Lung microvascular endothelial cell (primary cell): ENCODE data around the gene CXCL6. TPM values are rescaled to one million over a fixed set of nuclear protein-coding genes. Genes with fewer than 3 reads are reported as not detected.

Experiments used
- DNase-seq, 2 donors: peaks; one replicate each; pipeline versions ENCODE4 v3.0.0 to v3.0.0-alpha.2; 2010; ENCODE audit warnings: low read depth in 2 of 2
- total RNA-seq: library from RNA; depleted of rRNA; stranded (reverse); fragments of >200 nt; gene quantifications from 2 replicates; pipeline ENCODE4 v1.2.1, GENCODE V29; 2014

The CXCL6 gene
- total RNA-seq, 1 donor from 2014 or later: 0.40 TPM

DNA sequence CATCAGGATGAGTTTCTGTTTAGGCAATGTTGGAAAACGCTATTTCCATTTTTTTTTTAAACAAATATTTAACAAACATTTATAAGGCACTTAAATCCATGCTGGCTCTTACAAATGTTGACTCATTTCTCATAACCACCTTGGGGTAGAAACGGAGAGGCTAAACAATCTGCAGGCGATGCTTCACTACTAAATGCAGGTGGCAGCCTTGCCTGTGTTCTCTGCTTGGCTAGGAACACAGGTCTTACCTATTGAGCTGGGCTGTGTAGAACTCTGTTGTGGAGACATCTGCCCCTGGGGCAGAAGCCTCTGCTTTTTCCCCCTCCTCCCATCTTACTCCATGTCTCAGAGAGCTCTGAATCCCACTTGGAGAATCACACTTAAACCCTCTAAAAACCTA, 31.3 kb downstream of the CXCL6 start:
- peak in 1 of 2 donors; percentile 34 for DNase-seq

DNA sequence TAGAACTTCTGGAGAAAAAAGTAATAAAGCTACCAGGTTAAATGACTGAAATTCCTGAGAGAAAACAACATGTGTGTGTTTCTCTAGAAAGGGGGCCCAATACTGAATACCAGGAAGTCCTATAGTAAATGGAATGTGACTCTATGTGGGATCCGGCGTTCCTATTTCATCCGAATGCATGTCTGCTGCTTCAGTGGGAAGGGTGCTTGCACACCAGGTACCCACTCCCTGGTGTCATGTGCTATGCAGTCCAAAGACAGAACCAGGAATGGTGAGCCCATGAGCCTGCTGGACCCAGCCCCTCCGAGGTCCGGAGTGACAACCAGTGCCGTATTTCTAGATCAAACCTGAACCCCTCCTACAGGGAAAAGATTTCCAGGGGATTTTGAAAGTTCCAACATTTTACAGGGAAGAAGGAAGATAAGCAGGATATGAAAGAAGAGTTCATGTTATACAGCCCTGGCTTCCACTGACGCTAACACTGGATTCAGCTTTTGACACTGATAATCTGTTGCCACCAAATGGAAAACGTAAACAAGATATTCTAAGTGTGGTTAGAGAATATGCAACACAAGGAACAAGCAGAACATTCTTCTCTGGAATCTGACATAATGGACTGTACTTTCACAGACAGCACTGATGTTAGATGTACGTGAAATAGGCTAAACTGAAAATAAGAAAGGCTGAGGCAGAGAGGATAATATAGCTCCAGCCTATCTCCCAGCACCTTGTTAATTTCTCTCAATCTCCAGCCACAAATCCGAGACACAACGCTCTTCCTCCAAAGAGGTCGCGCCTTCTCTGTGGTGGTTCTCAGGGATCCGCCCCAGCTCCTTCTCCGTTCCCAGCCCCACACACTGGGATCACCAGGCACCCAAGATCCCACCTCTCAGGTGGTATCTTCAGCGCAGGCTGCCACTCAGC, 32.0 kb downstream of the CXCL6 start:
- peak; percentile 36 to 41 for DNase-seq

DNA sequence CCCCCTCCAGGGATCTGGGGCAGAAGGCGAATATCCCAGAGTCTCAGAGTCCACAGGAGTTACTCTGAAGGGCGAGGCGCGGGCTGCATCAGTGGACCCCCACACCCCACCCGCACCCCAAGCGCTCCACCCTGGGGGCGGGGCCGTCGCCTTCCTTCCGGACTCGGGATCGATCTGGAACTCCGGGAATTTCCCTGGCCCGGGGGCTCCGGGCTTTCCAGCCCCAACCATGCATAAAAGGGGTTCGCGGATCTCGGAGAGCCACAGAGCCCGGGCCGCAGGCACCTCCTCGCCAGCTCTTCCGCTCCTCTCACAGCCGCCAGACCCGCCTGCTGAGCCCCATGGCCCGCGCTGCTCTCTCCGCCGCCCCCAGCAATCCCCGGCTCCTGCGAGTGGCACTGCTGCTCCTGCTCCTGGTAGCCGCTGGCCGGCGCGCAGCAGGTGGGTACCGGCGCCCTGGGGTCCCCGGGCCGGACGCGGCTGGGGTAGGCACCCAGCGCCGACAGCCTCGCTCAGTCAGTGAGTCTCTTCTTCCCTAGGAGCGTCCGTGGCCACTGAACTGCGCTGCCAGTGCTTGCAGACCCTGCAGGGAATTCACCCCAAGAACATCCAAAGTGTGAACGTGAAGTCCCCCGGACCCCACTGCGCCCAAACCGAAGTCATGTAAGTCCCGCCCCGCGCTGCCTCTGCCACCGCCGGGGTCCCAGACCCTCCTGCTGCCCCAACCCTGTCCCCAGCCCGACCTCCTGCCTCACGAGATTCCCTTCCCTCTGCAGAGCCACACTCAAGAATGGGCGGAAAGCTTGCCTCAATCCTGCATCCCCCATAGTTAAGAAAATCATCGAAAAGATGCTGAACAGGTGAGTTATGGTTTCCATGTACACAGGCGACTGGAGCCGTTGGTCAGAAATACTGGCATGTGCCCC, 32.9 kb downstream of the CXCL6 start, which contains the start of gene CXCL1:
TSS of gene CXCL1 (plus strand) at position 264 of the 926 bp plus-strand sequence. CDS start at position 342, 78 bp downstream.
- DNase-seq: peak; percentile 70 to 83

DNA sequence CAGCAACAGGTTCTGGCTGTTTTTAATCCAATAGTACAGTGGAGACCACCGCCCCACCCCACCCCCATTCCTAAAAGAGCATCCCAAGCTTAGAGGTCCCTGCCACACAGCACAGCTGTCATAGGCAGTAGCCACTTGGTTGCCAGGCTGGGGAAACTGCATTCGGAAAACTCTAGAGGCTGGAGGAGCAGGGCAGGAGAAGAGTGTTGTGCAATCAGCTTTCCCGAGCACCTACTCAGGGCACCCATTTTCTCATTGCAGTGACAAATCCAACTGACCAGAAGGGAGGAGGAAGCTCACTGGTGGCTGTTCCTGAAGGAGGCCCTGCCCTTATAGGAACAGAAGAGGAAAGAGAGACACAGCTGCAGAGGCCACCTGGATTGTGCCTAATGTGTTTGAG, 33.8 kb downstream of the CXCL6 start:
- DNase-seq: peak; percentile 9 to 62

DNA sequence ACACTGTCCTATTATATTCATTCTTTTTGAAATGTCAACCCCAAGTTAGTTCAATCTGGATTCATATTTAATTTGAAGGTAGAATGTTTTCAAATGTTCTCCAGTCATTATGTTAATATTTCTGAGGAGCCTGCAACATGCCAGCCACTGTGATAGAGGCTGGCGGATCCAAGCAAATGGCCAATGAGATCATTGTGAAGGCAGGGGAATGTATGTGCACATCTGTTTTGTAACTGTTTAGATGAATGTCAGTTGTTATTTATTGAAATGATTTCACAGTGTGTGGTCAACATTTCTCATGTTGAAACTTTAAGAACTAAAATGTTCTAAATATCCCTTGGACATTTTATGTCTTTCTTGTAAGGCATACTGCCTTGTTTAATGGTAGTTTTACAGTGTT, 34.3 kb downstream of the CXCL6 start:
- peak; percentile 11 to 59 for DNase-seq

DNA sequence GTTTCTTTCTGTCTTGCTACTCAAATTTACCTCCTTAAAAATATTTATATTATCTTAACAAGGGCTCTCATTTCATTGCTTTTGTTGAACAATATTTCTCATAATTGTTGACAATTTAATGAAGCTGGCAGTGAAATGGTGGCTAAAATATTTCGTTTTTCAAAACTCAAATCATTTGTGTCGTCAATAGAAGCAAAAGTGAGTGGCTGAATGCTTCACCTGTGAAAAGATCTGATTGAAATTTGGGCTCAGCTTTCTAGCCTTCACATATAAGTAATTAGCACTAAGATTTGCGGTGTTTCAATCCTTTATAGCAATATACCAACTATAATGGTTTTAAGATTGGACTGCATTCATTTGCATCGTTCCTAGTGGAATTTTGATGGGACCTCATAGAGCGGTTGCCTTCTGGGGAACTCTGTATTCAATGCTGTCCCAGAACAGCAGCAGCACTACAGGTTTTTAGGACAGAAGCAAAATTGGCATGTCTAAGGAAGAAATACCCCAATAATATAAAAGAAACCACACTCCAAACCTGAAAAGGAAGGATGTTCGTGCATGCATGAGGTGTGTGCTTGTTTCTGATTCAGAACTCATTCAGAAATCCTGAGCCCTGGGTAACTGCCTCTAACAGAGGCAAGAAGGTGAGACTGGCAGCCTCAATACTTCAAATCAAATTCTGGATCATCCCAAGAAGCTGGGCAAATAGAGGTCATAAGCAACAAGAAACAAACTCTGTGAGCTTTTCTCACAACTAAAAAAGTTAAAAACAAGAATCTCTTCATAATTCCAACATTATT, 35.2 kb downstream of the CXCL6 start:
- DNase-seq: peak; percentile 14 to 72

DNA sequence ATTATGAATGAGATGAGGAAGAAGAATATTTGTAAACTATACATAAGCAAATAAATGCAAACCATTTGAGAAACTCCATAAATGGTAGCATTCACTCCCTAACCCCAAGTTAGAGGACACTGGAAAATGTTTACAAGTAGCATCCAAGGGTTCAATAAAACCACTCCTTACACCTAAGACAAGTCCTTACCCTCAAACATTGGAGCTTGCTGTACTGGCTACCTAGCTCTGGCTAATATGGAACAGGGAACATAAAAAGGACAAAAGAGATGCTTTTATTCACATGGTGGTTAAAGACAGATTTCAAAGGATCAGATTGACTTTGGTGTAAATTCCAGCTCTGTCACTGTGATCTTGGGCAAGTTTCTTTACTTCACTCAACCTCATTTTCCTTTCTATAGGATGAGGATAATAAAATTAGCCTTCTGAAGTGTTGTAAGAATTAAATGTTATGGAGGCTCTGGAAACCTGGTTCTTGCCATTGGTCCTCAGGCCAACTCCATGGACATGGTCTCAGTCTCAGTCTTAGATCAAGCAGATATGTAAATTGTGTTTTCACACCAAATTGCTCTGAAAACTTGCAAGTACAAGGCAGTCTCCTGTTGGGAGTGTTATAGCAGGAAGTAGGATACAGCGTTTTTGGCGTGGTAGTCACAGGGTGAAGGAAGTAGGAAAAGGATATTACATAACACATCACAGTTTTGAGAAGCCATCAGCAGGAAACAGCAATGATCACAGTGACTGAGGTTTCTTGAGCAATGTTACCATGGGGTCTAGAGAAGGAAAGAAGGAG, 36.0 kb downstream of the CXCL6 start:
- peak; percentile 28 to 91 for DNase-seq

DNA sequence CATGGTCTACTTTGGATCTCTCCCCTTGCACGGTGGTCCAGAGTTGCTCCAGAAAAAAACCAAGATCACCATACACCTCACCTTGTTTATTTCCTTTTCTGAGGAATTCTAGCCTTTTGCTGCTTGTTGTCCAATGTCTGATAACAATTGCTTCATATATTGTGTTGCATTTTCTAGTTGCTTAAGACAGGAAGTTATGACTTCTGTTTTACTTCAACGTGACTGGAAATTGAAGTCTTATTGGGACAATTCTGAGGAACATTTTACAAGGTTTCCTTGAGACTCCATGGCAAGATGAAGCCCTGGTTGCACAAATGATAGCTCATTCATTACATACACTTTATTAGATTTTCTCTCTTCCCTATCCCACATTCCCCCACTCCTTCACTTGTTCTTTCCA, 37.9 kb downstream of the CXCL6 start:
- no peak for DNase-seq

DNA sequence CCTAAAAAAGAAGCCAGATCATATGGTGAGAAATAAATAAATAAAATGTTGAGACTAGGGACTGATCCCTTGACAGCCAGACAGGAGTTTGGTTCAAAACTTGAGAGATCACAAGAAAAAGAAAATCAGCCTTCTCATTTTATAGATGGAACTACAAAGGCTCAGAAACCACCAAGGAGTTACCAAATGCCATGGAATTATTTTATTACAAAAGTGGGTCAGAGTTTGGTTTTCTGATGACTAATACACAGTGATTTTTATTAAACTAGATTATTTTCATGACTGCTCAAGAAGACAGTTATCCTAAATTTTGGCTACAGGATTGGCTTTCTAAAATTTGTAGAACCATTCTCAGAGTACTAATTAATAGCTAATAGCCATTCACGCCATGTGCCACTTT, 38.9 kb downstream of the CXCL6 start:
- DNase-seq: no peak

DNA sequence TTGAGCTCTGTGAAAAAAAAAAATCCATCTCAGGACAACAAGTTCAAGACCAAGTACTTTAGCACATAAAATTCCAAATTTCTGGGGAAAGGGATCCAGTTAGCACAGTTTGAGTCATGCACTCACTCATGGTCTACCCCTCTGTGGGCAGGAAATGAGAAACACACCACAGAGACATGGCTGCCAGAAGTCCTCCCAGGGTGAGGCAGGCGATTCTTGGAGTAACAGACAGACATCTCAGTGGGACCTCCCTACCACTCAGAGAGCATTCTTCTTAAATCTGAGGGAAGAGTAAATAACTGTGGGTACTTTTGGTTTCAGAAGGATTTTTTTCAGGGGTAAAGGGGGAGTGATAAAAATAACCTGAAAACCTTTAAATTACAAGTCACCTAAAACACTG, 46.8 kb downstream of the CXCL6 start:
- DNase-seq: peak in 1 of 2 donors; percentile 73

DNA sequence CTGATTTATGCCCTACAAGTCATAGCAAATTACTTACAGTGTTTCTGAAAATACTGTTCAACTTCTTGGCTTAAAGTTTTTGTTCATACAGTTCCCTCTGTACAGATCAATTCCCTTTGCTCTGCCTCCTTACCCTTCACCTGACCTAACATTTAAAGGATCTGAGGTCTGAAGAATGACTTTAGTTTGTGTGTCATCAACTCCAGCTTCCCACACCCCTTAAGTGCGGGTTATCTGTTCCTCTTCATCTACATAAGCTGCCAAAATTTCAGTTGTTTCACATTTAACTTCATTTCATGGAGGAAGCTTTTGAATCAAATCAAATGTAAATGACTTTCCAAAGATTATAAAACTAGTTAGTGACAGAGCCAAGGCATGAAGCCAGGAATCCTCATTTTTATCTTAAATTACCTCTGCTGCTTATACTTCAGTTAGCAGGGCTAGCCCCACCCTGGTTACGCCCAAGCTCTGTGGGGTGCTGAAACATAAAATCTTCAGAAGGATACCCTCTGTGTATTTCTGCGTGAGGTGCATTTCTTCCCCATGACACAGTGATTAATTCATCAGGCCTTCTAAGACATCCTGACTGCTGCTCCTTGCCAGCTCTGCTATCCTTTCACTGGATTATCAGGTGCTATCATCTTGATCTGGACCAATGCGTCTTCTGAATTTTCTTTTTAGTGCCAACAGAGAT, 49.2 kb downstream of the CXCL6 start:
- DNase-seq: peak in 1 of 2 donors; percentile 20

Other genes with a start within 250 kb of the CXCL6 start
- not detected in 2 replicates for gene RASSF6, start 216.2 kb upstream of the CXCL6 start, total RNA-seq
- 43.4 and 90.9 TPM in 2 replicates for gene CXCL8, start 96.1 kb upstream of the CXCL6 start, total RNA-seq
- gene PF4V1, start 16.6 kb downstream of the CXCL6 start, total RNA-seq: not detected in 2 replicates
- gene CXCL1, start 32.7 kb downstream of the CXCL6 start, total RNA-seq: 10.5 and 36.3 TPM in 2 replicates
- not detected in 2 replicates for gene PF4, start 145.3 kb downstream of the CXCL6 start, total RNA-seq
- gene PPBP, start 151.5 kb downstream of the CXCL6 start, total RNA-seq: not detected in 2 replicates
- under 0.01 and 0.22 TPM in 2 replicates for gene CXCL5, start 162.0 kb downstream of the CXCL6 start, total RNA-seq
- 0.22 and 0.79 TPM in 2 replicates for gene CXCL3, start 202.0 kb downstream of the CXCL6 start, total RNA-seq